GM21825 (cell line): ENCODE measurements around the gene BLMH.
"Not testable (repeated sequence)": the region's sequence is repeated elsewhere in the genome, so short reads cannot be mapped to it uniquely, and the experiment has no call there.

Experiments
- ATAC-seq: cut with Tn5 transposase; IDR thresholded peaks from one replicate; pipeline ENCODE4 v1.9.1; 2021; ENCODE audit warnings: mild to moderate bottlenecking, moderate library complexity; ENCODE audit not compliant: unreplicated experiment

Gene BLMH

GRCh38 chr17:30230596-30231125, 61.1 kb downstream of the BLMH start:
- ATAC-seq: no peak

GRCh38 chr17:30230009-30230408, 61.7 kb downstream of the BLMH start:
- ATAC-seq: not testable (repeated sequence)

GRCh38 chr17:30229012-30229411, 62.7 kb downstream of the BLMH start:
- no peak for ATAC-seq

- ATAC-seq: no peak
Measured at GRCh38 chr17:30228011-30228410, 63.7 kb downstream of the BLMH start.

- no peak for ATAC-seq
Measured at GRCh38 chr17:30226878-30227277, 64.9 kb downstream of the BLMH start.

- no peak for ATAC-seq
Measured at GRCh38 chr17:30225919-30226553, 65.7 kb downstream of the BLMH start.

GRCh38 chr17:30225112-30225511, 66.6 kb downstream of the BLMH start:
- no peak for ATAC-seq

GRCh38 chr17:30224419-30224960, 67.3 kb downstream of the BLMH start:
- ATAC-seq: no peak

- no peak for ATAC-seq
Measured at GRCh38 chr17:30222721-30223175, 69.0 kb downstream of the BLMH start.

- no peak for ATAC-seq
Measured at GRCh38 chr17:30222251-30222650, 69.5 kb downstream of the BLMH start.

GRCh38 chr17:30221346-30221745, 70.4 kb downstream of the BLMH start:
- ATAC-seq: no peak

- no peak for ATAC-seq
Measured at GRCh38 chr17:30220414-30220813, 71.3 kb downstream of the BLMH start.

- ATAC-seq: no peak
Measured at GRCh38 chr17:30219833-30220232, 71.9 kb downstream of the BLMH start.

GRCh38 chr17:30219315-30219714, 72.4 kb downstream of the BLMH start:
- ATAC-seq: no peak

- ATAC-seq: no peak
Measured at GRCh38 chr17:30218799-30219198, 72.9 kb downstream of the BLMH start.

GRCh38 chr17:30217746-30218245, 73.9 kb downstream of the BLMH start:
- no peak for ATAC-seq

- ATAC-seq: no peak
Measured at GRCh38 chr17:30217054-30217453, 74.7 kb downstream of the BLMH start.

GRCh38 chr17:30212750-30213149, 79.0 kb downstream of the BLMH start:
- ATAC-seq: peak; percentile 59

GRCh38 chr17:30211371-30211770, 80.4 kb downstream of the BLMH start:
- ATAC-seq: no peak

- ATAC-seq: no peak
Measured at GRCh38 chr17:30210901-30211300, 80.8 kb downstream of the BLMH start.

- ATAC-seq: no peak
Measured at GRCh38 chr17:30210366-30210765, 81.4 kb downstream of the BLMH start.

GRCh38 chr17:30209930-30210329, 81.8 kb downstream of the BLMH start:
- ATAC-seq: no peak
